Measurements from ENCODE around the gene GREM1. TPM values are rescaled to one million over a fixed set of nuclear protein-coding genes. Genes with fewer than 3 reads are reported as not detected.
A peak's percentile ranks its signal among the peaks of the same experiment; 100 is the strongest.

Gene GREM1
- total RNA-seq (2021; ENCODE audit: unreplicated experiment) (0.66 TPM), Bru-seq, nascent RNA (percentile 8 among the genes with signal in this experiment), BruChase-seq, experiment 1, labeled RNA remaining after a 6-hour chase (percentile 6 among the genes with signal in this experiment), BruChase-seq, experiment 2, labeled RNA remaining after a 2-hour chase (percentile 9 among the genes with signal in this experiment)
- polyA plus RNA-seq (2012) = not detected in 2 replicates
- long read RNA-seq = 0 reads

DNA sequence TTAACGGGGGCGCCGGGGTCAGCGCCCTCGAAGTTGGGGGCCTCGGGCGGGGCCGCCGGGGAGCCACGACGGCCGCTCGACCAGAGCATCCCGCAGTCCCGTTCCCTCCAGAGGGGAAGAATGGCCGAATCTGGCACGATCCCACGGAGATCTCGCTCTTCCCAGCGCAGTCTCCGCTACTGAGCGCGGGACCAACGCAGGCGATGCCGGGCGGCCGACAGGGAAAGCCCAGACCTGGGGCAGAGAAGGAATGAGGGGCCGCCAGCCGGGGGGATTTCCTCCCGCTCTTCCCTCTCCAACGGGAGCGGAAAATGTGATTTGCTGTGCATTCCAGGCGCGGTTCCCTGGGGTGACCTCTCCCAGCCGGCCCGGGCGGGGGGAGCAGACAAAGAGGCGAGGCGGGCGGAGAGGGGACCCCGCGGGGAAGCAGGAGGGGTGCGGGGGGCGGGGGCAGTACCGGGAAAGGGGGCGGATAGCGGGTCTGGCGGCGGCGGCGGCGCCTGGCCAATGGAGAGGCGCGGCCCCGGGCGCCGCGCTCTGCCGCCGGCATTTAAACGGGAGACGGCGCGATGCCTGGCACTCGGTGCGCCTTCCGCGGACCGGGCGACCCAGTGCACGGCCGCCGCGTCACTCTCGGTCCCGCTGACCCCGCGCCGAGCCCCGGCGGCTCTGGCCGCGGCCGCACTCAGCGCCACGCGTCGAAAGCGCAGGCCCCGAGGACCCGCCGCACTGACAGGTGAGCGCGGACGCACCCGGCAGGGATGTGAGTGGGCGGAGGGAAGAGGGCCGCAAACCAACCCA is at the start of gene GREM1:
TSS of gene GREM1 (plus strand) at position 579 of the 801 bp plus-strand sequence. CDS start 12,687 bp downstream, outside the sequence.
- POLR2A ChIA-PET = no interaction called here
- no peak within 1 kb of the TSS for H3K4me3 ChIP-seq (replicated peaks in 1 of 2; ENCODE audit: low read depth in 1 of 2, low read length in 2 of 2)
- H3K9ac ChIP-seq (ENCODE audit: low read length) = no peak within 1 kb of the TSS
- ATAC-seq (no peak), DNase-seq (ENCODE audit: low read depth, low spot score) (no peak)
- CTCF ChIA-PET = no interaction called here
- intact Hi-C loops (cut with micrococcal nuclease) = no loop called here
- no TSS peak for BruUV-seq (replicated peaks)
- TF ChIP-seq POLR2AphosphoS5 (IDR thresholded peaks at IDR 0.05; ENCODE audit: low read depth, low read length) (no peak), CEBPB (IDR thresholded peaks at IDR 0.05; ENCODE audit: low read depth) (no peak), SP1 (IDR thresholded peaks at IDR 0.05; ENCODE audit: low read depth) (no peak), RAD21 (IDR thresholded peaks at IDR 0.05; ENCODE audit: low read depth) (no peak), ZFX (IDR thresholded peaks at IDR 0.05) (no peak), ZNF274 (IDR thresholded peaks at IDR 0.05; ENCODE audit: low read depth, low read length) (no peak), ELF1 (IDR thresholded peaks at IDR 0.05; ENCODE audit: borderline replicate concordance, low read depth) (no peak), POLR2A (IDR thresholded peaks at IDR 0.05; ENCODE audit: borderline replicate concordance, extremely low read depth, insufficient read depth, insufficient read length) (no peak), EZH2phosphoT487 (IDR thresholded peaks at IDR 0.05; ENCODE audit: borderline replicate concordance) (no peak), SRF (IDR thresholded peaks at IDR 0.05; ENCODE audit: low read depth) (no peak)
- TF ChIP-seq, protein P1, sequence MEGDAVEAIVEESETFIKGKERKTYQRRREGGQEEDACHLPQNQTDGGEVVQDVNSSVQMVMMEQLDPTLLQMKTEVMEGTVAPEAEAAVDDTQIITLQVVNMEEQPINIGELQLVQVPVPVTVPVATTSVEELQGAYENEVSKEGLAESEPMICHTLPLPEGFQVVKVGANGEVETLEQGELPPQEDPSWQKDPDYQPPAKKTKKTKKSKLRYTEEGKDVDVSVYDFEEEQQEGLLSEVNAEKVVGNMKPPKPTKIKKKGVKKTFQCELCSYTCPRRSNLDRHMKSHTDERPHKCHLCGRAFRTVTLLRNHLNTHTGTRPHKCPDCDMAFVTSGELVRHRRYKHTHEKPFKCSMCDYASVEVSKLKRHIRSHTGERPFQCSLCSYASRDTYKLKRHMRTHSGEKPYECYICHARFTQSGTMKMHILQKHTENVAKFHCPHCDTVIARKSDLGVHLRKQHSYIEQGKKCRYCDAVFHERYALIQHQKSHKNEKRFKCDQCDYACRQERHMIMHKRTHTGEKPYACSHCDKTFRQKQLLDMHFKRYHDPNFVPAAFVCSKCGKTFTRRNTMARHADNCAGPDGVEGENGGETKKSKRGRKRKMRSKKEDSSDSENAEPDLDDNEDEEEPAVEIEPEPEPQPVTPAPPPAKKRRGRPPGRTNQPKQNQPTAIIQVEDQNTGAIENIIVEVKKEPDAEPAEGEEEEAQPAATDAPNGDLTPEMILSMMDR (IDR thresholded peaks at IDR 0.05 in 2 of 3, conservative IDR thresholded peaks at IDR 0.05 in 1 of 3; ENCODE audit: borderline replicate concordance in 1 of 3, insufficient read depth in 1 of 3, low read depth in 2 of 3, low read length in 2 of 3) = no peak
- TF ChIP-seq, protein P2, sequence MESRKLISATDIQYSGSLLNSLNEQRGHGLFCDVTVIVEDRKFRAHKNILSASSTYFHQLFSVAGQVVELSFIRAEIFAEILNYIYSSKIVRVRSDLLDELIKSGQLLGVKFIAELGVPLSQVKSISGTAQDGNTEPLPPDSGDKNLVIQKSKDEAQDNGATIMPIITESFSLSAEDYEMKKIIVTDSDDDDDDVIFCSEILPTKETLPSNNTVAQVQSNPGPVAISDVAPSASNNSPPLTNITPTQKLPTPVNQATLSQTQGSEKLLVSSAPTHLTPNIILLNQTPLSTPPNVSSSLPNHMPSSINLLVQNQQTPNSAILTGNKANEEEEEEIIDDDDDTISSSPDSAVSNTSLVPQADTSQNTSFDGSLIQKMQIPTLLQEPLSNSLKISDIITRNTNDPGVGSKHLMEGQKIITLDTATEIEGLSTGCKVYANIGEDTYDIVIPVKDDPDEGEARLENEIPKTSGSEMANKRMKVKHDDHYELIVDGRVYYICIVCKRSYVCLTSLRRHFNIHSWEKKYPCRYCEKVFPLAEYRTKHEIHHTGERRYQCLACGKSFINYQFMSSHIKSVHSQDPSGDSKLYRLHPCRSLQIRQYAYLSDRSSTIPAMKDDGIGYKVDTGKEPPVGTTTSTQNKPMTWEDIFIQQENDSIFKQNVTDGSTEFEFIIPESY (IDR thresholded peaks at IDR 0.05; ENCODE audit: extremely low read depth, insufficient replicate concordance, low read length) = no peak
- TF ChIP-seq, protein P3, sequence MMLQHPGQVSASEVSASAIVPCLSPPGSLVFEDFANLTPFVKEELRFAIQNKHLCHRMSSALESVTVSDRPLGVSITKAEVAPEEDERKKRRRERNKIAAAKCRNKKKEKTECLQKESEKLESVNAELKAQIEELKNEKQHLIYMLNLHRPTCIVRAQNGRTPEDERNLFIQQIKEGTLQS (IDR thresholded peaks at IDR 0.05) = no peak
- TF ChIP-seq, protein P4, sequence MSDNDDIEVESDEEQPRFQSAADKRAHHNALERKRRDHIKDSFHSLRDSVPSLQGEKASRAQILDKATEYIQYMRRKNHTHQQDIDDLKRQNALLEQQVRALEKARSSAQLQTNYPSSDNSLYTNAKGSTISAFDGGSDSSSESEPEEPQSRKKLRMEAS (IDR thresholded peaks at IDR 0.05) = no peak
- no peaks in the 10 kb centered on the region for H3K9me2 ChIP-seq (ENCODE audit: insufficient read depth)
- no peaks in the 10 kb centered on the region for H3K36me3 ChIP-seq (ENCODE audit: control insufficient read depth in 1 of 2, insufficient read depth in 2 of 2, low read length in 2 of 2)
- RAD21 ChIA-PET (ENCODE audit: low non-redundant PET in 1 of 2, low total read pairs in 2 of 2, uncharacterized antibody in 2 of 2, unreplicated experiment in 2 of 2) = no interaction called here
- H4K20me1 ChIP-seq (ENCODE audit: insufficient read depth) = no peaks in the 10 kb centered on the region
- H3K4me2 ChIP-seq (ENCODE audit: low read length) = no peak within 1 kb of the TSS
- no peaks in the 10 kb centered on the region for H3K27me3 ChIP-seq (ENCODE audit: insufficient read depth, low read length)
- no peak within 1 kb of the TSS for H3K27ac ChIP-seq (ENCODE audit: low read depth, low read length)
- no peaks in the 10 kb centered on the region for H3K79me2 ChIP-seq (ENCODE audit: insufficient read depth, low read length)
- H2AFZ ChIP-seq (ENCODE audit: low read depth, low read length, poor library complexity, severe bottlenecking) = no peak within 1 kb of the TSS
- no peaks in the 10 kb centered on the region for H3K4me1 ChIP-seq (ENCODE audit: control insufficient read depth in 1 of 2, insufficient read depth in 2 of 2, low read length in 2 of 2)
- no peaks in the 10 kb centered on the region for H3K9me3 ChIP-seq (ENCODE audit: control insufficient read depth in 1 of 2, insufficient read depth in 1 of 2, low read depth in 1 of 2, low read length in 2 of 2)

Data from HCT116 (cell line).